ENCODE measurements around the gene EVX1. TPM values are rescaled to one million over a fixed set of nuclear protein-coding genes. Genes with fewer than 3 reads are reported as not detected.

EVX1 gene
- total RNA-seq, 4 donors from 2014 or later = not detected

GRCh38 chr7:27241189-27242056 is 1.2 kb upstream of the EVX1 start:
- TF ChIP-seq, protein P1, sequence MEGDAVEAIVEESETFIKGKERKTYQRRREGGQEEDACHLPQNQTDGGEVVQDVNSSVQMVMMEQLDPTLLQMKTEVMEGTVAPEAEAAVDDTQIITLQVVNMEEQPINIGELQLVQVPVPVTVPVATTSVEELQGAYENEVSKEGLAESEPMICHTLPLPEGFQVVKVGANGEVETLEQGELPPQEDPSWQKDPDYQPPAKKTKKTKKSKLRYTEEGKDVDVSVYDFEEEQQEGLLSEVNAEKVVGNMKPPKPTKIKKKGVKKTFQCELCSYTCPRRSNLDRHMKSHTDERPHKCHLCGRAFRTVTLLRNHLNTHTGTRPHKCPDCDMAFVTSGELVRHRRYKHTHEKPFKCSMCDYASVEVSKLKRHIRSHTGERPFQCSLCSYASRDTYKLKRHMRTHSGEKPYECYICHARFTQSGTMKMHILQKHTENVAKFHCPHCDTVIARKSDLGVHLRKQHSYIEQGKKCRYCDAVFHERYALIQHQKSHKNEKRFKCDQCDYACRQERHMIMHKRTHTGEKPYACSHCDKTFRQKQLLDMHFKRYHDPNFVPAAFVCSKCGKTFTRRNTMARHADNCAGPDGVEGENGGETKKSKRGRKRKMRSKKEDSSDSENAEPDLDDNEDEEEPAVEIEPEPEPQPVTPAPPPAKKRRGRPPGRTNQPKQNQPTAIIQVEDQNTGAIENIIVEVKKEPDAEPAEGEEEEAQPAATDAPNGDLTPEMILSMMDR (IDR thresholded peaks at IDR 0.05 in 4 of 5, conservative IDR thresholded peaks at IDR 0.05 in 1 of 5) = no peak
- no peak for TF ChIP-seq POLR2A (IDR thresholded peaks at IDR 0.05)
- in situ Hi-C loops (cut with MboI; ENCODE audit: low sequenced_read_pairs in 4 of 4) (no loop called here), intact Hi-C loops (cut with DNase I; ENCODE audit: low total_unique reads) (no loop called here)
- DNase-seq = no peak
- peaks cover 5 to 36% of the 10 kb centered on the region in 2 donors for H3K4me1 ChIP-seq
- no peak overlapping the region for H3K4me3 ChIP-seq
- no peak overlapping the region for H3K27ac ChIP-seq
- H3K27me3 ChIP-seq = peaks cover 91 to 96% (median 95%) of the 10 kb centered on the region in 3 donors
- no peaks in the 10 kb centered on the region for H3K9me3 ChIP-seq
- no peak for ATAC-seq
- H3K36me3 ChIP-seq = no peaks in the 10 kb centered on the region

- no peak overlapping the region for H3K27ac ChIP-seq
- peaks cover 93 to 96% (median 95%) of the 10 kb centered on the region in 3 donors for H3K27me3 ChIP-seq
- H3K4me3 ChIP-seq = peak overlapping the region; percentile 35 to 57 (median 38)
- ATAC-seq (no peak), DNase-seq (no peak)
- TF ChIP-seq, protein P1 (IDR thresholded peaks at IDR 0.05 in 4 of 5, conservative IDR thresholded peaks at IDR 0.05 in 1 of 5) = no peak
- no peak for TF ChIP-seq POLR2A (IDR thresholded peaks at IDR 0.05)
- in situ Hi-C loops (cut with MboI; ENCODE audit: low sequenced_read_pairs in 4 of 4) = no loop called here
- peaks cover 5 to 37% of the 10 kb centered on the region in 2 donors for H3K4me1 ChIP-seq
- H3K9me3 ChIP-seq = no peaks in the 10 kb centered on the region
- no peaks in the 10 kb centered on the region for H3K36me3 ChIP-seq
- intact Hi-C loops (cut with DNase I; ENCODE audit: low total_unique reads) = no loop called here
Measured at GRCh38 chr7:27242154-27242553, 448 bp upstream of the EVX1 start.

DNA sequence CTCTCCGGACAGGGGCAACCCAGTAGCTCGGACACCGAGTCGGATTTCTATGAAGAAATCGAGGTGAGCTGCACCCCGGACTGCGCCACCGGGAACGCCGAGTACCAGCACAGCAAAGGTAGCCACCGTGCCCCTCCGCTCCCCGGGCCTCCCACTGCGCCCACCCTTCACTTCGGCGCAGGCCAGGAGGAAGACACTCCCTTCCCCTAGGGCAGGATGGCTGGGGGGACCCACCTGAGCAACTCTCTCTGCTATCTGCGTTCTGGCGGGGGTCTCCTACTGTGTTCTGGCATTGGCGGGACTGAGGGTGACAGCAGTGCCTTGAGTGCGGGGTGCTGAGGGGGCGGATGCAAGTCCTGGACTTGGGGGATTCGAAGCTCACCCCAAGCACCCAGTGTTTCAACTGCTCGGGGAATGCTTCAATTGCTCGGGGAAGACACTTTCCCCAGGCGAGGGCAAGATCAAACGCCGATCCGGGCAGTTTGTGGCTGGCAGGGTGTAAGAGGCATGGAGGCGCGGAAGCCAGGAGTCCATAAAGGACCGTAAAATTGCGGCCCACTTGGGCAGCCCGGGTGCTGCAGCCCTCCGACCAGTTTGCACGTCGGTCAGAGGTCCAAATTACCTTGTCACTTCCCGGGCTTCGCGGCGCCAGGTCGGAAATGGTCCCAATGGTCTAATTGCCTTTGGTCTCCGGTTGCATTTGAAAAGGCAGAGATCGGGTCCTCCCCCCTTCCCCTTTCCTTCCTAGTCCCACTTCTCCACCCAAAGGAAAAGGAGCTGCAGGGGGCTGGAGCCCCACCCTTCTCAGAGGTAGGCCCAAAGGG is 950 bp downstream of the EVX1 start:
- Histone ChIP-seq H3K36me3 (no peaks in the 10 kb centered on the region), H3K27ac (no peak overlapping the region), H3K9me3 (no peaks in the 10 kb centered on the region), H3K4me1 (peaks cover 5 to 37% of the 10 kb centered on the region in 2 donors), H3K27me3 (peaks cover 96 to 100% (median 100%) of the 10 kb centered on the region in 3 donors), H3K4me3 (peak overlapping the region; percentile 35 to 57 (median 38))
- no peak for DNase-seq
- TF ChIP-seq, protein P1 (IDR thresholded peaks at IDR 0.05 in 4 of 5, conservative IDR thresholded peaks at IDR 0.05 in 1 of 5) = no peak
- TF ChIP-seq POLR2A (IDR thresholded peaks at IDR 0.05) = no peak
- intact Hi-C loops (cut with DNase I; ENCODE audit: low total_unique reads) (no loop called here), in situ Hi-C loops (cut with MboI; ENCODE audit: low sequenced_read_pairs in 4 of 4) (no loop called here)
- ATAC-seq = no peak

GRCh38 chr7:27244488-27245123 is 2.0 kb downstream of the EVX1 start:
- in situ Hi-C loops (cut with MboI; ENCODE audit: low sequenced_read_pairs in 4 of 4) = no loop called here
- peak overlapping the region in 2 of 4 donors; percentile 25 to 57 for H3K4me3 ChIP-seq
- no peak for ATAC-seq
- no peaks in the 10 kb centered on the region for H3K9me3 ChIP-seq
- no peaks in the 10 kb centered on the region for H3K36me3 ChIP-seq
- intact Hi-C loops (cut with DNase I; ENCODE audit: low total_unique reads) = no loop called here
- no peak for TF ChIP-seq POLR2A (IDR thresholded peaks at IDR 0.05)
- TF ChIP-seq, protein P1 (IDR thresholded peaks at IDR 0.05 in 4 of 5, conservative IDR thresholded peaks at IDR 0.05 in 1 of 5) = no peak
- DNase-seq = no peak
- peaks cover 96 to 100% (median 100%) of the 10 kb centered on the region in 3 donors for H3K27me3 ChIP-seq
- H3K4me1 ChIP-seq = peaks cover 5 to 35% of the 10 kb centered on the region in 2 donors
- H3K27ac ChIP-seq = no peak overlapping the region
